GM12873 (cell line): ENCODE data around the gene GHRL.

ENCODE experiments used
- CTCF ChIP-seq: IDR thresholded peaks from 2 replicates; pipeline ENCODE4 v1.5.1; 2012; ENCODE audit warnings: low read depth, mild to moderate bottlenecking, moderate library complexity, low read length, control low read depth; ENCODE audit not compliant: insufficient read depth; ENCODE audit errors: missing control alignments

GHRL gene

GRCh38 chr3:10333349-10333650 lies 40.6 kb upstream of the GHRL start:
- no peak for TF ChIP-seq CTCF

- TF ChIP-seq CTCF, result no peak
Observed at GRCh38 chr3:10332481-10333348, 40.0 kb upstream of the GHRL start.

GRCh38 chr3:10331320-10331719 lies 38.6 kb upstream of the GHRL start:
- TF ChIP-seq CTCF, result no peak

GRCh38 chr3:10330319-10330718 lies 37.6 kb upstream of the GHRL start:
- no peak for TF ChIP-seq CTCF

GRCh38 chr3:10329495-10330015 lies 36.8 kb upstream of the GHRL start:
- no peak for TF ChIP-seq CTCF

- no peak for TF ChIP-seq CTCF
Observed at GRCh38 chr3:10328460-10329071, 35.8 kb upstream of the GHRL start.

- no peak for TF ChIP-seq CTCF
Observed at GRCh38 chr3:10327592-10327991, 34.8 kb upstream of the GHRL start.
